SK-N-SH (cell line): ENCODE data around the gene CERKL. TPM values are rescaled to one million over a fixed set of nuclear protein-coding genes. Genes with fewer than 3 reads are reported as not detected.

Experiments
- CTCF ChIA-PET: fragments of 300-600, 350-600 bp; formaldehyde crosslinking; extraction: SDS; loops from one replicate; lab custom pipeline; 2021; lab: Yijun Ruan, JAX
- POLR2A ChIA-PET: fragments of 350-600 bp; sonication (Branson Sonifier 250); formaldehyde crosslinking; extraction: SDS; loops from one replicate; lab custom pipeline; 2020; ENCODE audit warnings: antibody characterized with exemption, inconsistent platforms; lab: Yijun Ruan, JAX
- DNase-seq: peaks from one replicate; pipeline ENCODE4 v3.0.0; 2012
- H2AFZ ChIP-seq: fragments of 200-600 bp; sonication (generic); 2 replicates; pipeline ENCODE4 v1.8.1; 2016; ENCODE audit warnings: antibody characterized with exemption, mild to moderate bottlenecking, low read depth
- H3F3A ChIP-seq: fragments of 200-600 bp; sonication (generic); replicated peaks from 2 replicates; pipeline ENCODE3; 2016; ENCODE audit warnings: antibody characterized with exemption, mild to moderate bottlenecking; ENCODE audit not compliant: insufficient read depth
- H3K27ac ChIP-seq, 2 experiments: fragments of 200-500 bp in 1 of 2; fragments of 200-600 bp in 1 of 2; sonication (Bioruptor generic) in 1 of 2; sonication (generic), shearing (Covaris generic) in 1 of 2; 2 replicates each; pipeline versions ENCODE4 v1.5.1 to v1.6.1; 2014 to 2016; ENCODE audit warnings: low read depth in 2 of 2, inconsistent platforms in 1 of 2, low read length in 1 of 2, mild to moderate bottlenecking in 1 of 2, mixed read lengths in 1 of 2
- H3K27me3 ChIP-seq: fragments of 200-600 bp; sonication (generic), shearing (Covaris generic); 2 replicates; pipeline ENCODE4 v1.6.1; 2016; ENCODE audit warnings: mixed run types; ENCODE audit not compliant: insufficient read depth
- H3K36me3 ChIP-seq, 2 experiments: fragments of 200-500 bp in 1 of 2; fragments of 200-600 bp in 1 of 2; sonication (Bioruptor generic) in 1 of 2; sonication (generic) in 1 of 2; replicated peaks in 1 of 2; 2 replicates each; pipeline versions ENCODE3 to v1.5.1; 2014 to 2016; ENCODE audit warnings: low read length in 1 of 2, mild to moderate bottlenecking in 1 of 2; ENCODE audit not compliant: insufficient read depth in 2 of 2, control insufficient read depth in 1 of 2
- H3K4me1 ChIP-seq, 2 experiments: fragments of 200-500 bp in 1 of 2; fragments of 200-600 bp in 1 of 2; sonication (Bioruptor generic) in 1 of 2; sonication (generic), shearing (Covaris generic) in 1 of 2; 2 replicates each; pipeline versions ENCODE4 v1.5.1 to v1.6.1; 2014 to 2016; ENCODE audit warnings: low read depth in 1 of 2, low read length in 1 of 2, mixed run types in 1 of 2; ENCODE audit not compliant: insufficient read depth in 2 of 2, control insufficient read depth in 1 of 2
- H3K4me2 ChIP-seq: fragments of 200-600 bp; sonication (generic), shearing (Covaris generic); 2 replicates; pipeline ENCODE4 v1.6.1; 2017; ENCODE audit warnings: mixed run types
- H3K4me3 ChIP-seq, 2 experiments: fragments of 200-500 bp in 1 of 2; fragments of 200-600 bp in 1 of 2; sonication (Bioruptor generic) in 1 of 2; sonication (generic), shearing (Covaris generic) in 1 of 2; 2 replicates each; pipeline versions ENCODE4 v1.5.1 to v1.8.1; 2014 to 2016; ENCODE audit warnings: low read depth in 2 of 2, inconsistent platforms in 1 of 2, low read length in 1 of 2, mild to moderate bottlenecking in 1 of 2, mixed read lengths in 1 of 2, moderate library complexity in 1 of 2
- H3K79me2 ChIP-seq: fragments of 200-600 bp; sonication (generic); 2 replicates; pipeline ENCODE4 v1.8.1; 2017; ENCODE audit warnings: mild to moderate bottlenecking; ENCODE audit not compliant: insufficient read depth
- H3K9ac ChIP-seq: fragments of 200-600 bp; sonication (generic); 2 replicates; pipeline ENCODE4 v1.6.1; 2017; ENCODE audit warnings: mixed run types
- H3K9me2 ChIP-seq: fragments of 200-600 bp; sonication (generic); 2 replicates; pipeline ENCODE4 v1.6.1; 2017; ENCODE audit warnings: mixed run types
- H3K9me3 ChIP-seq: fragments of 200-600 bp; sonication (generic); 2 replicates; pipeline ENCODE4 v1.6.1; 2017; ENCODE audit warnings: mixed run types, mild to moderate bottlenecking, moderate library complexity
- H4K20me1 ChIP-seq: fragments of 200-600 bp; sonication (generic); 2 replicates; pipeline ENCODE4 v1.6.1; 2017; ENCODE audit warnings: mild to moderate bottlenecking, mixed run types; ENCODE audit not compliant: insufficient read depth
- EP300 ChIP-seq, 2 experiments: IDR thresholded peaks; 2 replicates each; pipeline versions ENCODE4 v1.4.0 to v1.6.1; 2012; ENCODE audit warnings: borderline replicate concordance in 1 of 2, low read depth in 1 of 2, low read length in 1 of 2
- FOSL2 ChIP-seq: IDR thresholded peaks from 2 replicates; pipeline ENCODE4 v1.4.0; 2012; ENCODE audit warnings: low read depth, mild to moderate bottlenecking, moderate library complexity, borderline replicate concordance
- FOXJ3 ChIP-seq: sonication (generic); formaldehyde crosslinking; IDR thresholded peaks from 2 replicates; pipeline ENCODE4 v1.5.1; 2020; ENCODE audit warnings: mild to moderate bottlenecking, missing genetic modification reagents
- GABPA ChIP-seq: IDR thresholded peaks from 2 replicates; pipeline ENCODE4 v1.4.0; 2012; ENCODE audit warnings: low read depth, mild to moderate bottlenecking
- MEF2A ChIP-seq: IDR thresholded peaks from 2 replicates; pipeline ENCODE4 v1.4.0; 2012; ENCODE audit warnings: low read depth, borderline replicate concordance
- MXI1 ChIP-seq: IDR thresholded peaks from 2 replicates; pipeline ENCODE4 v1.6.1; 2012; ENCODE audit warnings: mild to moderate bottlenecking, low read depth, low read length, improper control_type of control experiment
- NFIC ChIP-seq: IDR thresholded peaks from 2 replicates; pipeline ENCODE4 v1.4.0; 2012; ENCODE audit warnings: borderline replicate concordance
- RAD21 ChIP-seq: IDR thresholded peaks from 2 replicates; pipeline ENCODE4 v1.6.1; 2012; ENCODE audit warnings: mild to moderate bottlenecking, low read length
- RCOR1 ChIP-seq: fragments of 150-350 bp; IDR thresholded peaks from 2 replicates; pipeline ENCODE4 v1.6.1; 2017; ENCODE audit warnings: antibody characterized with exemption, low read length
- RXRA ChIP-seq: IDR thresholded peaks from 2 replicates; pipeline ENCODE4 v1.4.0; 2012; ENCODE audit warnings: low read depth, mild to moderate bottlenecking, borderline replicate concordance
- TAF1 ChIP-seq: IDR thresholded peaks from 2 replicates; pipeline ENCODE4 v1.6.1; 2012; ENCODE audit warnings: low read depth, mild to moderate bottlenecking, low read length, moderate library complexity, borderline replicate concordance
- WGBS: methylation state at CpG from one replicate; pipeline ENCODE4 v1.1.6; 2017; ENCODE audit warnings: low lambda C conversion rate; 5-methylcytosine and 5-hydroxymethylcytosine counted together
- polyA plus RNA-seq, 3 experiments: library from polyadenylated mRNA; depleted of rRNA; stranded (reverse); fragments of >200 nt; gene quantifications; 2 replicates each; pipeline ENCODE4 v1.2.3, GENCODE V29; 2012
- TF ChIP-seq, protein P1 (sequence below): IDR thresholded peaks from 2 replicates; pipeline ENCODE4 v1.4.0; 2012; ENCODE audit warnings: low read depth, borderline replicate concordance
- TF ChIP-seq, protein P2 (sequence below): IDR thresholded peaks from 2 replicates; pipeline ENCODE4; 2012
- TF ChIP-seq, protein P3 (sequence below): IDR thresholded peaks from 2 replicates; pipeline ENCODE4 v1.4.0; 2012; ENCODE audit warnings: low read depth, borderline replicate concordance
- TF ChIP-seq, protein P4 (sequence below): fragments of 200-600 bp; sonication (generic); IDR thresholded peaks from 2 replicates; pipeline ENCODE4 v1.6.1; 2017; ENCODE audit warnings: antibody characterized with exemption, mild to moderate bottlenecking, moderate library complexity
- TF ChIP-seq, protein P5 (sequence below): fragments of 150-350 bp; IDR thresholded peaks from 2 replicates; pipeline ENCODE4 v1.6.1; 2017; ENCODE audit warnings: antibody characterized with exemption, low read length, low read depth, borderline replicate concordance
- TF ChIP-seq, protein P6 (sequence below): IDR thresholded peaks from 2 replicates; pipeline ENCODE4 v1.6.1; 2012; ENCODE audit warnings: mild to moderate bottlenecking, low read depth, low read length, moderate library complexity

CERKL gene
- polyA plus RNA-seq, 1 of the 3 experiments (the other 2 are of a cell fraction) = 0.07 TPM

- CTCF ChIA-PET = interaction anchor here (0.9 to 1.1 kb wide), 2 partner anchors 14 to 61 kb away, joined by 3 to 4 read pairs; no protein-coding TSS in a partner anchor
- POLR2A ChIA-PET = no interaction called here
- DNase-seq = no peak
Observed at GRCh38 chr2:181627545-181627944, 29.4 kb downstream of the CERKL start.

More at GRCh38 chr2:181627545-181627944, 29.4 kb downstream of the CERKL start:
- H3K27ac ChIP-seq = no peak overlapping the region
- no peaks in the 10 kb centered on the region for H3K9me2 ChIP-seq
- H4K20me1 ChIP-seq = no peaks in the 10 kb centered on the region
- no peaks in the 10 kb centered on the region; a peak in 2 of 4 replicates for H3K4me1 ChIP-seq
- WGBS = 76% methylated on average over 3 of the region's 3 CpGs
- H3K79me2 ChIP-seq = no peaks in the 10 kb centered on the region
- H3K27me3 ChIP-seq = no peaks in the 10 kb centered on the region; the same call in 1 of the 2 replicates
- no peaks in the 10 kb centered on the region for H3K36me3 ChIP-seq
- H3K9ac ChIP-seq = no peak overlapping the region
- H2AFZ ChIP-seq = no peak overlapping the region
- H3K4me2 ChIP-seq = no peak overlapping the region
- TF ChIP-seq EP300 (IDR thresholded peaks at IDR 0.05; ENCODE audit: borderline replicate concordance in 1 of 2, low read depth in 1 of 2, low read length in 1 of 2) (no peak), GABPA (no peak), RCOR1 (no peak), FOSL2 (no peak), RXRA (no peak), MEF2A (no peak), TAF1 (no peak), FOXJ3 (no peak), MXI1 (no peak), RAD21 (no peak), NFIC (no peak)
- TF ChIP-seq, protein P1, sequence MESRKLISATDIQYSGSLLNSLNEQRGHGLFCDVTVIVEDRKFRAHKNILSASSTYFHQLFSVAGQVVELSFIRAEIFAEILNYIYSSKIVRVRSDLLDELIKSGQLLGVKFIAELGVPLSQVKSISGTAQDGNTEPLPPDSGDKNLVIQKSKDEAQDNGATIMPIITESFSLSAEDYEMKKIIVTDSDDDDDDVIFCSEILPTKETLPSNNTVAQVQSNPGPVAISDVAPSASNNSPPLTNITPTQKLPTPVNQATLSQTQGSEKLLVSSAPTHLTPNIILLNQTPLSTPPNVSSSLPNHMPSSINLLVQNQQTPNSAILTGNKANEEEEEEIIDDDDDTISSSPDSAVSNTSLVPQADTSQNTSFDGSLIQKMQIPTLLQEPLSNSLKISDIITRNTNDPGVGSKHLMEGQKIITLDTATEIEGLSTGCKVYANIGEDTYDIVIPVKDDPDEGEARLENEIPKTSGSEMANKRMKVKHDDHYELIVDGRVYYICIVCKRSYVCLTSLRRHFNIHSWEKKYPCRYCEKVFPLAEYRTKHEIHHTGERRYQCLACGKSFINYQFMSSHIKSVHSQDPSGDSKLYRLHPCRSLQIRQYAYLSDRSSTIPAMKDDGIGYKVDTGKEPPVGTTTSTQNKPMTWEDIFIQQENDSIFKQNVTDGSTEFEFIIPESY = no peak
- TF ChIP-seq, protein P2, sequence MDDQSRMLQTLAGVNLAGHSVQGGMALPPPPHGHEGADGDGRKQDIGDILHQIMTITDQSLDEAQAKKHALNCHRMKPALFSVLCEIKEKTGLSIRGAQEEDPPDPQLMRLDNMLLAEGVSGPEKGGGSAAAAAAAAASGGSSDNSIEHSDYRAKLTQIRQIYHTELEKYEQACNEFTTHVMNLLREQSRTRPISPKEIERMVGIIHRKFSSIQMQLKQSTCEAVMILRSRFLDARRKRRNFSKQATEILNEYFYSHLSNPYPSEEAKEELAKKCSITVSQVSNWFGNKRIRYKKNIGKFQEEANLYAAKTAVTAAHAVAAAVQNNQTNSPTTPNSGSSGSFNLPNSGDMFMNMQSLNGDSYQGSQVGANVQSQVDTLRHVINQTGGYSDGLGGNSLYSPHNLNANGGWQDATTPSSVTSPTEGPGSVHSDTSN = no peak
- TF ChIP-seq, protein P3, sequence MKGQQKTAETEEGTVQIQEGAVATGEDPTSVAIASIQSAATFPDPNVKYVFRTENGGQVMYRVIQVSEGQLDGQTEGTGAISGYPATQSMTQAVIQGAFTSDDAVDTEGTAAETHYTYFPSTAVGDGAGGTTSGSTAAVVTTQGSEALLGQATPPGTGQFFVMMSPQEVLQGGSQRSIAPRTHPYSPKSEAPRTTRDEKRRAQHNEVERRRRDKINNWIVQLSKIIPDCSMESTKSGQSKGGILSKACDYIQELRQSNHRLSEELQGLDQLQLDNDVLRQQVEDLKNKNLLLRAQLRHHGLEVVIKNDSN = no peak
- TF ChIP-seq, protein P4, sequence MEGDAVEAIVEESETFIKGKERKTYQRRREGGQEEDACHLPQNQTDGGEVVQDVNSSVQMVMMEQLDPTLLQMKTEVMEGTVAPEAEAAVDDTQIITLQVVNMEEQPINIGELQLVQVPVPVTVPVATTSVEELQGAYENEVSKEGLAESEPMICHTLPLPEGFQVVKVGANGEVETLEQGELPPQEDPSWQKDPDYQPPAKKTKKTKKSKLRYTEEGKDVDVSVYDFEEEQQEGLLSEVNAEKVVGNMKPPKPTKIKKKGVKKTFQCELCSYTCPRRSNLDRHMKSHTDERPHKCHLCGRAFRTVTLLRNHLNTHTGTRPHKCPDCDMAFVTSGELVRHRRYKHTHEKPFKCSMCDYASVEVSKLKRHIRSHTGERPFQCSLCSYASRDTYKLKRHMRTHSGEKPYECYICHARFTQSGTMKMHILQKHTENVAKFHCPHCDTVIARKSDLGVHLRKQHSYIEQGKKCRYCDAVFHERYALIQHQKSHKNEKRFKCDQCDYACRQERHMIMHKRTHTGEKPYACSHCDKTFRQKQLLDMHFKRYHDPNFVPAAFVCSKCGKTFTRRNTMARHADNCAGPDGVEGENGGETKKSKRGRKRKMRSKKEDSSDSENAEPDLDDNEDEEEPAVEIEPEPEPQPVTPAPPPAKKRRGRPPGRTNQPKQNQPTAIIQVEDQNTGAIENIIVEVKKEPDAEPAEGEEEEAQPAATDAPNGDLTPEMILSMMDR = no peak
- TF ChIP-seq, protein P5, sequence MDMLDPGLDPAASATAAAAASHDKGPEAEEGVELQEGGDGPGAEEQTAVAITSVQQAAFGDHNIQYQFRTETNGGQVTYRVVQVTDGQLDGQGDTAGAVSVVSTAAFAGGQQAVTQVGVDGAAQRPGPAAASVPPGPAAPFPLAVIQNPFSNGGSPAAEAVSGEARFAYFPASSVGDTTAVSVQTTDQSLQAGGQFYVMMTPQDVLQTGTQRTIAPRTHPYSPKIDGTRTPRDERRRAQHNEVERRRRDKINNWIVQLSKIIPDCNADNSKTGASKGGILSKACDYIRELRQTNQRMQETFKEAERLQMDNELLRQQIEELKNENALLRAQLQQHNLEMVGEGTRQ = no peak
- TF ChIP-seq, protein P6, sequence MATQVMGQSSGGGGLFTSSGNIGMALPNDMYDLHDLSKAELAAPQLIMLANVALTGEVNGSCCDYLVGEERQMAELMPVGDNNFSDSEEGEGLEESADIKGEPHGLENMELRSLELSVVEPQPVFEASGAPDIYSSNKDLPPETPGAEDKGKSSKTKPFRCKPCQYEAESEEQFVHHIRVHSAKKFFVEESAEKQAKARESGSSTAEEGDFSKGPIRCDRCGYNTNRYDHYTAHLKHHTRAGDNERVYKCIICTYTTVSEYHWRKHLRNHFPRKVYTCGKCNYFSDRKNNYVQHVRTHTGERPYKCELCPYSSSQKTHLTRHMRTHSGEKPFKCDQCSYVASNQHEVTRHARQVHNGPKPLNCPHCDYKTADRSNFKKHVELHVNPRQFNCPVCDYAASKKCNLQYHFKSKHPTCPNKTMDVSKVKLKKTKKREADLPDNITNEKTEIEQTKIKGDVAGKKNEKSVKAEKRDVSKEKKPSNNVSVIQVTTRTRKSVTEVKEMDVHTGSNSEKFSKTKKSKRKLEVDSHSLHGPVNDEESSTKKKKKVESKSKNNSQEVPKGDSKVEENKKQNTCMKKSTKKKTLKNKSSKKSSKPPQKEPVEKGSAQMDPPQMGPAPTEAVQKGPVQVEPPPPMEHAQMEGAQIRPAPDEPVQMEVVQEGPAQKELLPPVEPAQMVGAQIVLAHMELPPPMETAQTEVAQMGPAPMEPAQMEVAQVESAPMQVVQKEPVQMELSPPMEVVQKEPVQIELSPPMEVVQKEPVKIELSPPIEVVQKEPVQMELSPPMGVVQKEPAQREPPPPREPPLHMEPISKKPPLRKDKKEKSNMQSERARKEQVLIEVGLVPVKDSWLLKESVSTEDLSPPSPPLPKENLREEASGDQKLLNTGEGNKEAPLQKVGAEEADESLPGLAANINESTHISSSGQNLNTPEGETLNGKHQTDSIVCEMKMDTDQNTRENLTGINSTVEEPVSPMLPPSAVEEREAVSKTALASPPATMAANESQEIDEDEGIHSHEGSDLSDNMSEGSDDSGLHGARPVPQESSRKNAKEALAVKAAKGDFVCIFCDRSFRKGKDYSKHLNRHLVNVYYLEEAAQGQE = no peak
- no peak overlapping the region for H3K4me3 ChIP-seq
- no peaks in the 10 kb centered on the region for H3F3A ChIP-seq
- no peaks in the 10 kb centered on the region for H3K9me3 ChIP-seq
